Sigmoid colon (tissue), 3 donors: ENCODE measurements around the gene DCDC2C.

Source experiments
- POLR2A ChIP-seq, 2 donors: fragments of 450-650 bp; IDR thresholded peaks; one replicate each; pipeline ENCODE4 v1.6.1; 2016; ENCODE audit warnings: antibody characterized with exemption in 2 of 2, mild to moderate bottlenecking in 2 of 2, moderate library complexity in 2 of 2
- TF ChIP-seq, protein P1 (sequence below), 4 experiments: fragments of 450-650 bp in 3 of 4; fragments of 200-600 bp in 1 of 4; IDR thresholded peaks; one replicate each; pipeline ENCODE4 v1.5.1; 2016 to 2019; ENCODE audit warnings: antibody characterized with exemption in 4 of 4, mild to moderate bottlenecking in 3 of 4, moderate library complexity in 2 of 4

GRCh38 chr2:3718679-3719078, 15.3 kb downstream of the DCDC2C start:
- TF ChIP-seq POLR2A (IDR thresholded peaks at IDR 0.05) = no peak
- TF ChIP-seq, protein P1, sequence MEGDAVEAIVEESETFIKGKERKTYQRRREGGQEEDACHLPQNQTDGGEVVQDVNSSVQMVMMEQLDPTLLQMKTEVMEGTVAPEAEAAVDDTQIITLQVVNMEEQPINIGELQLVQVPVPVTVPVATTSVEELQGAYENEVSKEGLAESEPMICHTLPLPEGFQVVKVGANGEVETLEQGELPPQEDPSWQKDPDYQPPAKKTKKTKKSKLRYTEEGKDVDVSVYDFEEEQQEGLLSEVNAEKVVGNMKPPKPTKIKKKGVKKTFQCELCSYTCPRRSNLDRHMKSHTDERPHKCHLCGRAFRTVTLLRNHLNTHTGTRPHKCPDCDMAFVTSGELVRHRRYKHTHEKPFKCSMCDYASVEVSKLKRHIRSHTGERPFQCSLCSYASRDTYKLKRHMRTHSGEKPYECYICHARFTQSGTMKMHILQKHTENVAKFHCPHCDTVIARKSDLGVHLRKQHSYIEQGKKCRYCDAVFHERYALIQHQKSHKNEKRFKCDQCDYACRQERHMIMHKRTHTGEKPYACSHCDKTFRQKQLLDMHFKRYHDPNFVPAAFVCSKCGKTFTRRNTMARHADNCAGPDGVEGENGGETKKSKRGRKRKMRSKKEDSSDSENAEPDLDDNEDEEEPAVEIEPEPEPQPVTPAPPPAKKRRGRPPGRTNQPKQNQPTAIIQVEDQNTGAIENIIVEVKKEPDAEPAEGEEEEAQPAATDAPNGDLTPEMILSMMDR (IDR thresholded peaks at IDR 0.05) = no peak
